Activated naive CD8-positive, alpha-beta T cell treated with anti-CD3 and anti-CD28 coated beads, Interleukin-2, amount 50 U/mL, for 24 hours (primary cell): Measurements from ENCODE around the gene DYNLL2.

ENCODE experiments used
- ATAC-seq: fragments of 150-1000 bp; cut with Tn5 transposase; one replicate; pipeline ENCODE4 v1.10.0; 2021
- DNase-seq: peaks from one replicate; pipeline ENCODE4 v3.0.0; 2021
- H3K27ac Mint-ChIP-seq: one replicate; pipeline ENCODE4 v1.8.0; 2021; ENCODE audit warnings: mild to moderate bottlenecking, mixed read lengths
- H3K27me3 Mint-ChIP-seq: one replicate; pipeline ENCODE4 v1.8.0; 2021; ENCODE audit warnings: mixed read lengths
- H3K36me3 Mint-ChIP-seq: one replicate; pipeline ENCODE4 v1.8.0; 2021; ENCODE audit warnings: low read depth, mixed read lengths
- H3K4me1 Mint-ChIP-seq: one replicate; pipeline ENCODE4 v1.8.0; 2021; ENCODE audit warnings: mixed read lengths
- H3K4me3 Mint-ChIP-seq: one replicate; pipeline ENCODE4 v1.8.0; 2021; ENCODE audit warnings: mild to moderate bottlenecking, moderate library complexity, mixed read lengths
- H3K9me3 Mint-ChIP-seq: one replicate; pipeline ENCODE4 v1.8.0; 2021; ENCODE audit warnings: mixed read lengths

The DYNLL2 gene

DNA sequence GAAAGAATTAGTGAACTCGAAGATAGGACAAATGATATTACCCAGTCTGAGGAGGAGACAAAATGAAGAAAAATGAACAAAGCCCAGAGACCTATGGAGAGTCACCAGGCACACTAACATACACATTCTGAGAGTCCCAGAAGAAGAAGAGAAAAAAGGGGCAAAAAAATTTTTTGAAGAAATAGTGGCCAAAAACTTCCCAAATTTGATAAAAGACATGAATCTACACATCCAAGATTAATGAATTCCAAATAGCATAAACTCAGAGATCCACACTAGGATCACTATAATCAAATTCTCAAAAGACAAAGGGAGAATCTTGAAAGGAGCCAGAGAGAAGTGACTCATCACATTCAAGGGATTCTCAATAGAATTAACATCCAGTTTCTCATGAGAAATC lies 61.6 kb downstream of the DYNLL2 start:
- no peaks in the 10 kb centered on the region for H3K4me1 Mint-ChIP-seq
- DNase-seq (no peak), ATAC-seq (no peak)
- H3K9me3 Mint-ChIP-seq = peaks cover 29% of the 10 kb centered on the region
- H3K4me3 Mint-ChIP-seq = no peak overlapping the region
- peaks cover 11% of the 10 kb centered on the region for H3K36me3 Mint-ChIP-seq
- no peaks in the 10 kb centered on the region for H3K27me3 Mint-ChIP-seq
- no peak overlapping the region for H3K27ac Mint-ChIP-seq
